Stimulated activated CD8-positive, alpha-beta memory T cell treated with anti-CD3 and anti-CD28 coated beads, Interleukin-15, amount 100 ng/mL, for 4 hours (primary cell): Measurements from ENCODE around the gene MBNL2.

Experiments used
- DNase-seq, 2 donors: peaks; one replicate each; pipeline ENCODE4 v3.0.0-alpha.2; 2020; ENCODE audit warnings: low read depth in 2 of 2

MBNL2 gene

DNA sequence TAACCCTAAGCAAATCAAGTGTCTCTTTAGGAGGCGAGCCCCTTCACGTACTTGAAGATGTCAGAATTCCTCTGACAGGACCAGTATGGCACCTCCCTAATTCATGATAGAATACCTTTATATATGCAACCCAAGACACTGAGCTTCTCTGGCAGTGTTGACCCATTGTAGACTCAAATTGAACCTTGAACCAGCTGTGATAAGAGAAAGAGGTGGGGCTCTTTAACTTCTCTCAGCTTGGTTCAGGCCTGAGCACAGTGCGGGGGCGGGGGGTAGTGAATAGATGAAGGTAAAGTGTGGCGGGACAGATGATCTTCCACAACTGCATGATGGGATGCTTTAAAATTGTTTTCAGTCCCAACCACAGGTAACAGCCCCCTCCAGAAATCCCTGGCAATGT is 12.1 kb downstream of the MBNL2 start:
- no peak for DNase-seq

DNA sequence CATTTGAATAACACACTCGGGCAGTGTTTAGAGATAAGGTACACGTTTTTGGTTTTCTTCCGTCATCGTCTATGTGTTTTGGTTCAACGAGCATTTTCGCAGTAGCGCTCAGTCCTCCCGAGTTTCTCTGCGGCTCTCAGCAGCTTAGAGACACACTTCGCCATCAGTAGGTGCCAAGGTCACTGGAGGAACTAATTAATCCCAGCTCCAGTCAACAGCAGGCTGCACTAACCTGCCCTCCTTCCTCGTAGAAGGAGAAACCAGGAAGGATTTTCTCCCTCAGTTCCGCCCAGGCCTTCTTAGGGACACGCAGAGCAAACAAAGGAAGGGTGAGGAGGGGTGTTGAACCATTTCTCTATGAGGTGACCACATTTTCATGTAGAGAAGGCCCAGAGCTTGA is 12.6 kb downstream of the MBNL2 start:
- no peak for DNase-seq

DNA sequence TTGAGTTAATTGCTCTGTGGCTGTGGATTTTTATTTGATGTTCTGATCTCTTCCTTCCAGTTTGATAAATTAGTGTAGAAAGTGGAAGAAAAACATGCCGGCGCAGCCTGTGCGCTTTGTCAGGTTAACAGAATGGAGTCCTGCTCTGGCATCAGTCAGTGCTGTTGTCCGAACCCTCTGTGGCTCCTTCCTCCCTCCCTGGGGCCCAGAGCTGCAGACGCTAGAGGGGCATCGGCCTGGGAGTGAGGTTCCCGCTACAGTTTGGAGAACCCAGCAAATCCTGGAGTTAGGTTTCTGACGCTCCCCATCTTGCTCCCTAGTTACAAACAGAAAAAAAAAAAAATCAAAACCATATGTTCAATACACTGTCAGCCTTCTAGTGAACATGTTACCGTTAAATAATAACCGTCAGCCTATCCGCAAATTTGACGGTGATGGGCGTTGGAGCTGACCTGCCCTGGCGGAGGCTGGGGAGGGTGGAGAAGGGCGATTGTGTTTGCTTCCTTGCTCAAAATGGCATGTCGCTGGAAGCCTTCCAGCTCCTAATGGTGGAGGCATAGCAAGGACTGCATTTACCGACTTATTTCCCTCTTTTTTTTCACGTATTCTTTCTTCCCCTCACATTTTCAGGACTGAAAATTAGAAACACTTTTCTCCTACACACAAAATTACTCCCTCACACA is 13.6 kb downstream of the MBNL2 start:
- no peak for DNase-seq

DNA sequence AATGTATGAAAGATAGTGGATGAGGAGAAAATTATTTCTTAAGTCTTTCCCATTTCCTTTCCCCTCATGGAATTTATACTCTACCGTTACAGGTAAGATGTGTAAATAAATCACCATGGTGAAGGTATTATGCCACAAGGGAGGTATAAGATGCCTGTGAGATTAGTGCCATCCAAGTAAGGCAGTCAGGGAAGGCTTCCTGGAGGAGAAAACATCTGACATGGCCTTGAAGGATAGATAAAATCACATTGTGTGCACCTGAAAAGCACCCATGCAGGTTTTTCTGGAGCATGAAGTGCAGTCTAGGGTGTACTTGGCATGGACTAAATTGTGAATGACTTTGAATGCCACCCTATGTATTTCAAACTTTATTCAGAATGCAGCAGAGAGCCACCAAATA is 15.3 kb downstream of the MBNL2 start:
- DNase-seq = no peak

DNA sequence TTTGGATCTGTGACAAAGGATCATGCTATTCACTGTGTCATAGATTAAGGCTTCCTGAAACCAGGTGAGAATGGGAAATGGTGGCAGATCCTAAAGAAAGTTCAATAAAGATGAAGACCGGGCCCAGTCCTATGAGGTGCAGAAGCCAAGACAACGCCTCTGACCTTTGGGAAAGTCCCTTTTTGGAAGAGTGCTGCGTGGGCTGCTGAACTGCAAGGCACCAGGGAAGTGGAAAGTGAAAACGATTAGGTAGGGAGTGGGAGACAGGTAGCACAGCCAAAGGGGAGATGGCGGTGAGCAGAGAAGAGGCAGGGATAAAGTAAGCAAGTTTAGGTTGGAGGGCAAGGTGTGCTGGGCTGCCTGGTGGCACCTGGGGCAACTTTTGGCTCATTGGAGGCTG is 16.3 kb downstream of the MBNL2 start:
- DNase-seq = no peak

DNA sequence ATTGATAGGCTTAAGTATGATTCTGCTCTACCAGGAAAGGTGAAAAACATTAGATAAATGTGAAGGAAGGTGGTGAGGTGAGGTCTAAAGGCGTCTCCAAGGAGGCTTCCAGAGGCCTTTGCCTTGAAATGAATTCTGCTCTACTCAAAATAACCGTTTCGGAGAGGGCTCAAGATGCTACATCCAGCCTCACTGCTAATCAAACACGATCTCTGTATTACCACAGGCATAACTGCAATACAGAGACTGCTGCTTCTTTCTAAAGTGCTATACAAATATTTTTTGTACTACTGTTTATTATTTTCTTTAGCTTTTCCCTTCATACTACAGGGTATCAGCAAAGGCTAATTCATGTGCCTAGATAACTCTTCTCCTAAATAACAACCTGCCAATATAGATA is 16.8 kb downstream of the MBNL2 start:
- no peak for DNase-seq

DNA sequence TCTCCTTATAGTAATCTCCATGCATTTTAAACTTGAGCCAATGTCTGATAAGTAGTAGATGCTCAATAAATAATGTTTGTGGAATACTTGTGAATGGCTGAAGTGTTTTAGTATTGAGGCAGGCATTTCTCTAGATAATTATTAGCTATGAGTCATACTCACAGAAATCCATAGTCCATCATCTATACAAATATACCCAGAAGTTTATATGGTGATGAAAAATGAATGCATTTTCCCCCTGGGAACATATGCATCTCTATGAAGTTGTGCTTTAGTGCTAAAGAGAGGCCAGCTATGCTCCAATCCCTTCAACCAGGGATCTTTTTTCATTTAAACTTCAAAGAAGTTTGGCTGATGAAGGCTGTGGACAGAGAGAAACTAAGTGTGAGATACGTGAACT is 17.2 kb downstream of the MBNL2 start:
- DNase-seq = no peak

DNA sequence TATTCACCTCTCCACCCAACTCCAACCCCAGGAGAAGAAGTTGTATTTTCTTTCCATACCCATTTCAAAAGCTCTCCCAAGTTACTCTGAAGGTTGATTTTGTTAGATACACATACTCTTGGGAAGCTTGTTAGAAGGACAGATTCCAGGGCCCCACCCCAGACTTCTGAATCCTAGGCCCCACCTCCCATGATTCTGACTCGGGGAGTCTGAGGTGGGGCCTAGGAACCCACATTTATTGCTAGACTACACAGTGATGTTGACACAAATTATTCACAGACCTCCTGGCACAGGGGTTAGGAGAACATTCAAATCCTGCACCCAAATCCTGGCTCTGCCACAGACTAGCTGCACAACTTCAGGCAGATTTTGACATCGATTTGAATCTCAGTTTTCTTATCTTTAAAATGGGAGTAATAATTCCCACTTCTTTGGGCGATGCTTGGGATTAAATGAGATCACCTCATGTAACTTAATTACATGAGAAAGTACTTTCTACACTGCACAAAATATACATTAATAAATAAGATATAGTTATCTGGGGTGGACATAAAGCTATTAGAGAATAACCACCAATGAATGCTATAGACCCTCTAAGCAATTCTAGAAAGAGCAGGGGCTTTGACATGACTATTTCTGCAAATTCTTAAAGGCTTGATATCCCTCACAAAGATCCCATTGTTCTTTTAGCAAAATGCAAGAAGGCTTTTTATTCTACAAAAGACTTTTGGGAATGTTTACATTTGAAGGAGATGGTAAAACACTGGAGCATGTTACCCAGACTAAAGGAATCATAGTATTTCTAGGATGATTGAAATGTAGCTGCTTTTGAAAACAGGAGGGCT is 18.0 kb downstream of the MBNL2 start:
- DNase-seq = no peak

DNA sequence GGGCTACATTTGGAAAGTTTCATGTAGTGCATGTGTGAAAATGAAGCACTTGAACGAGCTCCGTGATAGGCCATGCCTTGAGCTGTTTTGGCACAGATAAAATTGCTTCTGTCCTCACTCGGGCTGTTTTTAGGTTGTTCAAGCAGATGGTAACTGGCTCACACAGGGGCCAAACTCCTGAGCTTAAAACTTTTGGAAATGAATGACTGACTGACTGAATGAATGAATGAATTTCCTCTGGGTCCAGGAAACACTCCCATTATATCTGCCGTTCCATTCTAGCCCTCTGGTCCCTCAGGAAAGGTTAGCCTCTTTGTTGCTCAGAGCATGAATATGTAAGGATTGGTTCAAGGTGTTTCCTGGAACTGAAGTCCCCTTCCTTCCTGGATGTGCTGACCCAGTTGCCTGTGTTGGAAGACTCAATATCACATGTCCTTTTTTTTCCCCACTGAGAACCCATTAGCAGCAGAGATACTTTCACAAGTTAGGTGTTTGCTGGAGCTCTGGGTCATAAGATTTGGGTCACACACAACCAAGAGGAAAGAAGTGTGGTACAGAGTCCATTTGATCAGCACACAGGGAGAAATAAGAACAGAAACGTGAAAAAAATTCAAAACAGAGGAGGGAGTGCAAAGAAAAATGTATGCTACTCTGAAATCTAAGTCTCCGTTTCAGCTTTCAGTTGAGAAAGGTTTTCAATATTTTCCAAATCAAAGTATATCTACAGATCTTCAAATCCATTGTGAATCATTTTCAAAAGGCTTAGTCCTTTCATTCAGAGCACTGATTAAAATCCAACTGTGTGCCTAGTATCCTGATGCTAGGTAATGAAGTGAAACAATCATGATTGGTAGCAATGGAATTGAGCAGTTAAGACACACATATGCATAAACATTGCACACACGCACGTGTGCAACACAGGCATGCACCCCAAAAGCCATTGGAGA is 18.9 kb downstream of the MBNL2 start:
- DNase-seq = no peak

DNA sequence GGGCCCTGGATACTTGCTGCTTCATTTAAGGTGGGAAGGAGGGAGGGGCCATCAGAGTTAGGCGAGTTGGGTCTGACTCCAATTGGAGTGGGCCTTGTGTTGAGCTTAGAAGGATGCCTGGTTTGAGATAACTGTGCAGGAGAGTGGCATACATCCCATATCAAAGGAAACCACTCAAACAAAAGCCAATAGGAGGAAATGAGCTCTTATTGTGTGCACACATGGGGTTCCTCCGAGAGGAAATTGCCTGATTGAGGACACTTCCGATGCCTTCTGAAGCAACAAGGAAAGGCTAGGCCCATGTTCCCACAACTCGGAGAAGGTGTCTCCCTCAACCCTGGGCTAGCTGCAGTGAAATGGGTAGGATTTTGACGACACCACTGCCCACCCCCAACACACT is 19.6 kb downstream of the MBNL2 start:
- DNase-seq = no peak

DNA sequence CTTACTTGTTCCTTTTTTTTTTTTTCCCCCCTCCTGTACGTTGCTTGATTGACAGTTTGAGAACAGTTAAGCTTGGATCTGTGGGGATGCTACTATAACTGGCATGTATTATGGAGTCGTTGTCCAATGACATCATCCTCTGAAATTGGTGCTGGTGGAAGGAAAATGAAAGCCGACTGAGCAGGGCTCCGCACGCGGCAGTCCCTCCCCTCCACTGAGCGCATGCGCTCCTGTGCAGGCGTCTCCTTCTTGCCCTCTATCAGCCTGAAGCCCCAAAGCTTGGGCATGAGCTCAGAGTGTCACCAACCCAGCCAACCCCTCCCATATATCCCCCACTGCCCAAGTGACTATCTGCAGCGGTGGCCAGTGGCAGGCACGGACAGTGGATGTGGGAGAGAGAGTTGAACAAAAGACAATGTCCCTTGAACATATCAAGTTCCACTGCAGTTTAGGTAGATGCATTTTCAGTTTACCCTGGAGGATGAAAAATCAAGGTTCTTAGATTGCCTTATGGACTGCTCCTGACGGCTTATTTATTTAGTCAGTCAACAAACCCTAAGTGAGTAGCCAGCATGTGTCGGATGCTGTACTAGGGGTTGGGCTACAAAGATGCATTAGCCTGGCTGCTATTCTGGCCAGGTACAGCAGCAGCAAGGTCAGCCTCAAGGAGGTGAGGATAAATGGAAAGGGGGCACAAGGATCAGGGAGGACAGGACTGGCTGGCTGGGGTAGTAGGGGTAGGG is 20.8 kb downstream of the MBNL2 start:
- no peak for DNase-seq

DNA sequence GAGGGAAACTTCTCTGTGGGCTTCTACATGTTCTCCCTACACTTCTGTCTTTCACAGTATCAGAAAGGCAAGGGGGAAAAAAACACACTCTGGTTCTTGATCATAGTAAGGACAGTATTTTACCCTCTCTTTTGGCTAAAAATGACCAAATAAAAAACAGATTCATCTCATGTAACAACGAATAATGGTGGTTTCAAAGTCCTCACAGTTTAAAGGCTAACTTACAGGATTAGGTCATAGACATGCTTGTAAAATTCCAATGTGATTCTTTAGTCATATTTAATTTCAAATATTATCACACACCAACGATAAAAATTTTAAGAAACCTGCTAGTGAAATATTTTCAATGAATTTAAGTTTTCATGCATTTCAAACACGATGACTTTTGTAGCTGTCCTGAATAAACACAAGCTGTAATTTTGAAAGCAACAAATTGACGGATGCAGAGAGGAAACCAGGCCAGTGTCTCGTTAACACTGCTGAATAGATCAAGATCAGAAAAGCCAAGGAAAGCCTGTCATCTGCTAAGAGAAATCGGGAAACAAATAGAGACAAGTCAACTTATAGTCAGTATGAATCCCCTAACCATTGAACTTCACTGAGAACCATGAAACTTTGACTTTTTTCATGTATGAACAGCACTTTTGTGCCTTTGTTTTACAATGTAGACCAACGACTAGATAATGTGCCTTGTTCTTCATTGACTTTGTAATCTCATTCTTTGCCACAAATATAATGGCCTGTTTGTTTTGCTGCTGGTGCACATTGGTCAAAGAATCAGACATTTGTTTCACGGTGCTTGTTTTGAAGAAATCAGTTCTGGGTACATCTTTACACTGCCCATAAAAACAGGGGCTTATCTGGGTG is 22.0 kb downstream of the MBNL2 start:
- DNase-seq = no peak

DNA sequence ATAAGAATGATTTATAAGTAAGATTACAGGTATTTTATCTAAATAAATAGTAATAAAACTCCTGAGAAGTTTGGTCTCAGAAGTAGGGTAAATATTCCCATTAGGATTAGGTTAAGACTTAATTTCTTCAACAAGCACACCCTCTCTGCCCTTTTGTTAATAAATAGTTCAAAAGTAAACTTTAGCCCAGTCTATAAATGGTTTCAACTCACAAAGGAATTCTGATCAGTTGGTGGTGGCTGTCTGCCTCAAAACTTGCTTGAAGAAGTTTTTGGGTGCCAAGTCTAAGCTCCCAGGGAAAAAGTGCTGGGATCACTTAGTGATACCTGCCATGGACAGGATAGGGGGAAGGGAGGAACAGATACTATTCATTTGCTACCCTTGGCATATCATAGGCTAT is 22.9 kb downstream of the MBNL2 start:
- no peak for DNase-seq

DNA sequence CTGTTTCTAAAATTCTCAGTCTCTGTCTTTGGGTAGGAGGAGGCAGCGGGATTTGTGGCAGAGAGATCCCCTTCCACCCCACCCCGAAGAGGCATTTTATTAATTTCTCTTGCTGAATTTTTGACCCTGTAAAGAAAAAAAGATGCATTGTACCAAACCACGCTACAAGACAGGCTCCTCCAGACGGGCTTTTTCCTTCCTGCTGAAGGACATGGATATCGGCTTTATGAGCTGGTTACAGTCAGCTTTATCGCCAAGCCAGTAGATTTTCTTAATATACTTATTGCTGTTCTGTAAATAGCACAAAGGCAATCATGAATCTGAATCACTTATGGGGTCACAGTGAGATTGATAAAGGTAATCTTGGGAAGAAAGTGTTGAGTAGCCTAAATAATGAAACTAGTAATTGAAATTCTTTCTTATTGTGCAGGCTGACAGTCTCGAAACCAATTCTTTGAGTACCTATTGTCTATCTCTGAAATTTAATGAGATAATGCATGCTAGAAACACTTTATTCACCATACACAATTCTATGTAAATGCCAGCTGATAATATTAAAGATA is 24.5 kb downstream of the MBNL2 start:
- DNase-seq = no peak

DNA sequence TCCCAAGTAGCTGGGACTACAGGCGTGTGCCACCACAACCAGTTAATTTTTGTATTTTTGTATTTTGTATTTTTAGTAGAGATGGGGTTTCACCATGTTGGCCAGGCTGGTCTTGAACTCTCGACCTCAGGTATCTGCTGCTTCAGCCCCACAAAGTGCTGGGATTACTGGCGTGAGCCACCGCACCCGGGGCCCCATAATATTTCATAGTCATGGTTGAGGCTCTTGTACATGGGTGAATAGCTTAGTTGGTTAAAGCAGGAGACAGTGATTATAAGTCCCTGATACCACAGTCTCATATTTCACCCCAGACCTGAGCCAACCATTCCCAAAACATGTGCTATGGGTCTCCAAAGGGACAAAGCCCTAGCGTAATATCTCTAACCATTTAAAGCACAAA is 26.1 kb downstream of the MBNL2 start:
- DNase-seq = no peak

DNA sequence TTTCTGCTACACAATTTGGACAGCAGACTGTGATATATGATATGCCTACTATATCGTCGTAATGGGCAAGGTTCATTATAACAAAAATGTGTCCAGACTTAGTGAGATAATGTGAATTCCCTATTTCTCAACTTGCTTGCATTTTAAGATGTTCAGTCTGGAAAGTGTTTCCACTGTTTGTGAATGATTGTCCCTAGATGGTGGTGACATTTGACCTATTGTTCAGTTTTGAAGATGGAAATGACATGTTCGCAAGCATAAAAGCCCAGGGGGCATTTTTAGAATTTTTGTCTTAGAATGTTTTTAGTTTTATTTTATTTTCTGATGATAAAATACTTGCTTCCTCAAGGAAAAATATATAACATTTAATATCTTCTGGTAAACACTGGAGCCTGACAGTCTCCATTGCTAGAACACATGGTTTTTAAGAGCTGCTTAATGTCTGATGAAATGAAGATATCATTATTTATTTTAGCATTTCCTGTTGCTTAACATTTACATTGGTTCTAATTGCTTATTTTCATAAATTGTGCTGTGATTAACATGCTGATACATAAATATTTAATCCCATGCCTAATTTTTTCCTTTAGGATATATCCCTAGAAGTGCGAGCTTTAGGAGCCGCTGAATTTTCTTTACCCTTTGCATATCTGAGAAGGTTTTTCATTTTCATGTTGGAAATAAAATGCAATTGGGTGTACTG is 27.1 kb downstream of the MBNL2 start:
- no peak for DNase-seq

DNA sequence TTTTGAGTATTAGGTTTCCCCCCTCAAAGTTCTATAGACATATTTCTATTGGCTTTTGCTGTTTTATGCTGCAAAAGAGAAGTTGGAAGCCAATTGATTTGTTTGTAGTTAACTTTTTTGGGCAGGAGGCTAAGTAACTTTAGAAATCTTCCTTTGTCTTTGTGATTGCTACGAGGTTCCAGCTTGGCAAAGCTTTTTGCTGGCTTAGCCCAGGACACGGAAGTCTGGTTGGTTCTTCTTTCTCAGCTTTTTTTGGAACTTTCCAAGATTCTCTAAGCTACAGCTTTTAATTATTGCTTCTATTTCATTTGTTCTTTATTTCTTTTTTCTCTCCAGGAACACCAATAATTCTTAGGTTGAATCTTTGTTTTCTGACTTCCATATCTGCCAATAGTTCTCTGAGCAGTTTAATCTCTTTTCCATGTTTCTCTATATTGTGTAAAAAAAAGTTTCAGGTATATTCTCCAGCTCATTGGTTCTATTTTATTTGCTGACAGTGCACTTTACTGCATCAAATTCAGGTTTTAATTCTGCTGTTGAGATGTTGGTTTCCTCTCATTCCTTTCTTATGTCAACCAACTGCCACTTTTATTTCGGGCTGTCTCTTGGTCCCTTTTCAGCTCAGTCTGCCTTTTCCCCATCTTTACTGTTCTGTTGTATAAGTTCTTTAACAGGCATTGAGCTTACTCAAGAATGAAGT is 27.8 kb downstream of the MBNL2 start:
- no peak for DNase-seq

DNA sequence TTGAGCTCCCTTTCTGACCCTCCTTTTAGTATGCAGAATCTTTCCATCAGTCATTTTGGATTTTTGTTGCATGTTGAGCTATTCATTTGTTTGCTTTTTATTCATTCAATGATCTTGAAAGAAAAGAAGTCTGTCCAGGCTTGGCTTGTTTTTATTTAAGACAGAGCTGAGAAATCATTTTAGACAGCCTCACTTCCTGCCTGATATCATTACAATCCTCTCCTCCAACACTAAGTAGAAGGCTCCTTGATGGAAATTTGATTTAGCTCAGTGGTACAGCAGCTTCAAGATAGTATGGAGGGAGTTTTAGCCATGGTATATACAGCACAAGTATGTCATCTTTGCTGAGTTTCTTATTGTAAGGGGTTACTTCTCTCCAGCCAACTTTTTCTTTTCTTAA is 28.4 kb downstream of the MBNL2 start:
- no peak for DNase-seq

DNA sequence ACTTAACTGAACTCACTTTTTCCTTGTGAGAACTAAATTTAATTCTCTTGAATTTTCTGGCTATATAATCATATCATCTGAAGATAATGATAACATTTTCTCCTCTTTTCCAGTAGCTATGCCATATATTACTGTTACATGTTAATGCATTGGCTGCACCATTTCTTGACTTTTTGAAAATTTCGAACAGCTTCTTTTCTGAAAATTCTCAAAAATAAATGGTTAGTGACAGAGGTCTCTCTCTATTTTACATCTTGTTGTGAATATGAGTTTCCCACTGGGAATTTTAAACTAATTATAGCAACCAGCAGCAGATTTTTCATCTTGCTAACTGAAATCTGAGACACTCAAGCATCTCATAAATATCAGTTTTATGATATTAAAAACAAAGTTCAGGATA is 30.6 kb downstream of the MBNL2 start:
- no peak for DNase-seq
